ENCODE measurements around the gene HBD.
"Not testable (repeated sequence)": the region's sequence is repeated elsewhere in the genome, so short reads cannot be mapped to it uniquely, and the experiment has no call there.

HBD gene

DNA sequence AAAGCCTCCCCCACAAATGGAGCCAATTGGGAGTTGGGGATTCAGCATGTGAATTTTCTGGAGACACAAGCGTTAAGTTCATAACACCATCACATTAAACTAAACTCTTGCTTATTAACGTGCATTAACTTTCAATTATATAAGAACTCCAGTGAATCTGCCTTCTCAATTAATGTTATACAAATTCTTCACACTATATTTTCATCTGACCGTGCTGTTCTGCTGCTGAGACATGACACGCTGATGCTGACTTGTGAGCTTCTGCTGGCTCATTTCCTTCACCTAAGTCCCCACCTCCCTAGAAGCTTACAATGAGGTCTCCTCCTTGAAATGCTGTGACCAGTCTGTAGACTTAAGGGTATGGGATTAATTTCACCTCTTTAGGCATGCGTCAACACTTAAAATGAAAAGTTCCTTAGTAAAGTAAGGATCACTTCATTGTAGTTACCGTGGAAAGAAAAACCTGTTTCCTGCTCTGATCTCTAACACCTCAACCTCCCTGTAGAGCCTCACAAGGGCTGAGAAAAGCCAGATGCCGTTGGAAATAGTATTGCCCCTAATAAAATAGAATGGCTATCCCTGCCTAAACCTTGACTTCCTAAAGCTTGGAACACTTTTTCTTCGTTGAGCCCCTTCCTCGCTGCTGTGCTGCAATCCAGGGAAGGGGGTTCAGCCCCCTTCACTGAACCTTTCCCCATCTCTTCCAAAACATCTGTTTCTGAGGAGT is 18.1 kb upstream of the HBD start:
- H3K4me3 ChIP-seq (ENCODE audit: low read depth, low read length): no peak overlapping the region
- TF ChIP-seq, protein P1, sequence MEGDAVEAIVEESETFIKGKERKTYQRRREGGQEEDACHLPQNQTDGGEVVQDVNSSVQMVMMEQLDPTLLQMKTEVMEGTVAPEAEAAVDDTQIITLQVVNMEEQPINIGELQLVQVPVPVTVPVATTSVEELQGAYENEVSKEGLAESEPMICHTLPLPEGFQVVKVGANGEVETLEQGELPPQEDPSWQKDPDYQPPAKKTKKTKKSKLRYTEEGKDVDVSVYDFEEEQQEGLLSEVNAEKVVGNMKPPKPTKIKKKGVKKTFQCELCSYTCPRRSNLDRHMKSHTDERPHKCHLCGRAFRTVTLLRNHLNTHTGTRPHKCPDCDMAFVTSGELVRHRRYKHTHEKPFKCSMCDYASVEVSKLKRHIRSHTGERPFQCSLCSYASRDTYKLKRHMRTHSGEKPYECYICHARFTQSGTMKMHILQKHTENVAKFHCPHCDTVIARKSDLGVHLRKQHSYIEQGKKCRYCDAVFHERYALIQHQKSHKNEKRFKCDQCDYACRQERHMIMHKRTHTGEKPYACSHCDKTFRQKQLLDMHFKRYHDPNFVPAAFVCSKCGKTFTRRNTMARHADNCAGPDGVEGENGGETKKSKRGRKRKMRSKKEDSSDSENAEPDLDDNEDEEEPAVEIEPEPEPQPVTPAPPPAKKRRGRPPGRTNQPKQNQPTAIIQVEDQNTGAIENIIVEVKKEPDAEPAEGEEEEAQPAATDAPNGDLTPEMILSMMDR (IDR thresholded peaks at IDR 0.05; ENCODE audit: low read depth, low read length): no peak

DNA sequence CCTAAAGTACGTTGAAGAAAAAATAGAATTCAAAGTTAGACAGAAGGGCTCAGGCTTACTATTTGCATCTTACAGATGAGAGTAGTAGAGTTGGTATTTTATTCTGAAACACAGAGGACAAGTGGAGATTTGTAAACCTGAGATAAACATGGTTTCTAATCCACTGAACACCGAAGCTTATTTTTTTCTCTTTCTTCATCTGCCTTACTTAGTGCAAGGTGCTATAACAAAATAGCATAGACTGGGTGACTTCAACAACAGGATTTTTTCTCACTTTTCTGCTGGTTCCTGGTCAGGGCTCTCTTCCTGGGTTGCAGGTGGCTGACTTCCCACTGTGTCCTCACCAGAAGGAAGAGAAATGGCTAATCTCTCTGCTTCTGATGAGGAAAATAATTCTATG is 17.5 kb upstream of the HBD start:
- H3K4me3 ChIP-seq (ENCODE audit: low read depth, low read length): no peak overlapping the region
- TF ChIP-seq, protein P1 (IDR thresholded peaks at IDR 0.05; ENCODE audit: low read depth, low read length): no peak

DNA sequence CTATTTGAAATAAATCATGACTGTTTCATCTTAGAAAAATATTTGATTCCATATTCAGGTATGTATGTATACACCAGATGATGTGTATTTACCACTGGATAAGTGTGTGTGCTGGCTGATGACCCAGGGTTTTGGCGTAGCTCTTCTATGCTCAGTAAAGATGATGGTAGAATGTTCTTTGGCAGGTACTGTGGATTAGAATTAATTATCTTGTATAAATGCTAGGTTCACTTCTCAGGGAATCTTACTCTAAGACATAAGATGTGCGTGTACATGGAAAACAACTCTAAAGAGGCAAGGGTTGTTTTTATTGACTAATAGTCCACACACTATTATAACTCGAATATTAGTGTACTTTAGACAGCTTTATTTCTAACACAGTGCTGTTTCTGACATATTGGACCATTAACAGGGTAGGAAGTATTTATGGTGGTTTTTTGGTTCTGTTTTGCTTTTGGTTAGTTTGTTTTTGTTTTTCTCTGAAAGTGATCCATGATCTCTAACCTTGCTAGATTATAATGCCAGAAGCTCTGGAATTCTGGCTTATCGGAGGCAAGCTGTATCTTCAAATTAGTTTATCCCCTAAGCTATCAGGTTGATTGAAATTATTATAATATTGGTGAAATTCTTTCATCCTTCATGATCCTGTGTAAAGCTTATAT is 16.4 kb upstream of the HBD start:
- no peak overlapping the region for H3K4me3 ChIP-seq (ENCODE audit: low read depth, low read length)
- TF ChIP-seq, protein P1 (IDR thresholded peaks at IDR 0.05; ENCODE audit: low read depth, low read length): no peak

DNA sequence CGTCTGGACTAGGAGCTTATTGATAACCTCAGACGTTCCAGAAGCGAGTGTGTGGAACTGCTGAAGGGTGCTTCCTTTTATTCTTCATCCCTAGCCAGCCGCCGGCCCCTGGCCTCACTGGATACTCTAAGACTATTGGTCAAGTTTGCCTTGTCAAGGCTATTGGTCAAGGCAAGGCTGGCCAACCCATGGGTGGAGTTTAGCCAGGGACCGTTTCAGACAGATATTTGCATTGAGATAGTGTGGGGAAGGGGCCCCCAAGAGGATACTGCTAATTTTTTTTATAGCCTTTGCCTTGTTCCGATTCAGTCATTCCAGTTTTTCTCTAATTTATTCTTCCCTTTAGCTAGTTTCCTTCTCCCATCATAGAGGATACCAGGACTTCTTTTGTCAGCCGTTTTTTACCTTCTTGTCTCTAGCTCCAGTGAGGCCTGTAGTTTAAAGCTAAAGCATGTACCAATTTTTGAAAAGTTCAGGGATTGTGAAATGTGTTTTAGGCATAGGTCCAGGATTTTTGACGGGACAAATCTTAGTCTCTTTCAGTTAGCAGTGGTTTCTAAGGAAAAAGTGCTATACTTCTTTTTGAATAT is 15.6 kb upstream of the HBD start, which contains the start of gene HBG1:
HBG1 (minus strand) TSS at position 51 of the 590 bp plus-strand sequence. CDS start 53 bp downstream, outside the sequence.
- H3K4me3 ChIP-seq (ENCODE audit: low read depth, low read length): not testable (repeated sequence)

DNA sequence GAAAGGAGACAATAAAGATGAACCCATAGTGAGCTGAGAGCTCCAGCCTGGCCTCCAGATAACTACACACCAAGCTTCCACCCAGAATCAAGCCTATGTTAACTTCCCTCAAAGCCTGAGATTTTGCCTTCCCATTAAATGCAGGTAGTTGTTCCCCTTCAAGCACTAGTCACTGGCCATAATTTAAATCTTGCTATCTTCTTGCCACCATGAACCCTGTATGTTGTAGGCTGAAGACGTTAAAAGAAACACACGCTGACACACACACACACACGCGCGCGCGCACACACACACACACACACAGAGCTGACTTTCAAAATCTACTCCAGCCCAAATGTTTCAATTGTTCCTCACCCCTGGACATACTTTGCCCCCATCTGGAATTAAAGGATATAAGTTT is 14.2 kb upstream of the HBD start:
- not testable (repeated sequence) for H3K4me3 ChIP-seq (ENCODE audit: low read depth, low read length)

DNA sequence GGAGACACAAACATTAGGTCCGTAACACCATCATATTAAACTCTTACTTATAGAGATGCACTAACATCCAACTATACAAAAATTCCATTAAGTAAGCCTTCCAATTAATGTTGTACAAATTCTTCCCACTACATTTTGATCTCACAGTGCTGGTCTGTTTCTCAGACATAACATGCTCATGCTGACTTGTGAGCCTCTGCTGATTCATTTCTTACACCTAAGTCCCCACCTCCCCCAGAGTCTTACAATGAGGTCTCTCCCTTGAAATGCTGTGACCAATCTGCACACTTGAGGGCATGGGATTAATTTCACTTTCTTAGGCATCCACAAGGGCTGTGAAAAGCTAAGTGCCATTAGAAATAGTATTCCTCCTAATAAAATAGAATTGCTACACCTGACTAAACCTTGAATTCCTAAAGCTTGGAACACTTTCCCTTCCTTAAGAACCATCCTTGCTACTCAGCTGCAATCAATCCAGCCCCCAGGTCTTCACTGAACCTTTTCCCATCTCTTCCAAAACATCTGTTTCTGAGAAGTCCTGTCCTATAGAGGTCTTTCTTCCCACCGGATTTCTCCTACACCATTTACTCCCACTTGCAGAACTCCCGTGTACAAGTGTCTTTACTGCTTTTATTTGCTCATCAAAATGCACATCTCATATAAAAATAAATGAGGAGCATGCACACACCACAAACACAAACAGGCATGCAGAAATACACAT is 13.3 kb upstream of the HBD start:
- no peak overlapping the region for H3K4me3 ChIP-seq (ENCODE audit: low read depth, low read length)
- TF ChIP-seq, protein P1 (IDR thresholded peaks at IDR 0.05; ENCODE audit: low read depth, low read length): no peak

DNA sequence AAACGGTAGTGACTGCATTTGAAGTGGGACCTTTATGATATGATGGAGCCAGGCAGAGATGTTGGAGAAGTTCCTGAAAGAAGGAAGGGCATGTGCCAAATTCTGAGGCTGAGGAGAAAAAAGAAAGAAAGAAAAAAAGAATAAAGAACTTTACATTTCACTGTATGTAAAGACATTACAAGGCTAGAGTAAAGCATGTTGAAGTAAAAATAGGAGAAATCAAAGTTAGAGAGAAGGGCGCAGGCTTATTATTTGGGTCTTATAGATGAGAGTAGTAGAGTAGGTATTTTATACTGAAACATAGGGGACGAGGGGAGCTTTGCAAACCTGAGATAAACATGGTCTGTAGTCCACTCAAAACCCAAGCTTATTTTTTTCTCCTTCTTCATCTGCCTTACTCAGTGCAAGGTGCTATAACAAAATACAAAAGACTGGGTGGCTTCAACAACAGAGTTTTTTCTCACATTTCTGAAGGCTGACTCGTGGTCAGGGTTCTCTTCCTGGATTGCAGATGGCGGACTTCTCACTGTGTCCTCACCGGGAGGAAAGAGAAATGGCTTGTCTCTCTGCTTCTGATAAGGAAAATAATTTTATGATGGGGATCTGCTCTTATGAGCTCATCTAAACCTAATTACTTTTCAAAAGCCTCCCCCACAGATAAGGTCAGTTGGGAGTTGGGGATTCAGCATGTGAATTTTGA is 12.6 kb upstream of the HBD start:
- TF ChIP-seq, protein P1 (IDR thresholded peaks at IDR 0.05; ENCODE audit: low read depth, low read length): no peak

More for the DNA sequence above, 12.6 kb upstream of the HBD start:
- no peak overlapping the region for H3K4me3 ChIP-seq (ENCODE audit: low read depth, low read length)
